Activated naive CD4-positive, alpha-beta T cell treated with anti-CD3 and anti-CD28 coated beads, Interleukin-2, amount 50 U/mL, for 16 hours (primary cell): Measurements from ENCODE around the gene LBP.
"Not testable (repeated sequence)": the region's sequence is repeated elsewhere in the genome, so short reads cannot be mapped to it uniquely, and the experiment has no call there.

Experiments
- DNase-seq: peaks from one replicate; pipeline ENCODE4 v3.0.0-alpha.2; 2020

The LBP gene

GRCh38 chr20:38406476-38406875, 60.2 kb downstream of the LBP start:
- DNase-seq: no peak

DNA sequence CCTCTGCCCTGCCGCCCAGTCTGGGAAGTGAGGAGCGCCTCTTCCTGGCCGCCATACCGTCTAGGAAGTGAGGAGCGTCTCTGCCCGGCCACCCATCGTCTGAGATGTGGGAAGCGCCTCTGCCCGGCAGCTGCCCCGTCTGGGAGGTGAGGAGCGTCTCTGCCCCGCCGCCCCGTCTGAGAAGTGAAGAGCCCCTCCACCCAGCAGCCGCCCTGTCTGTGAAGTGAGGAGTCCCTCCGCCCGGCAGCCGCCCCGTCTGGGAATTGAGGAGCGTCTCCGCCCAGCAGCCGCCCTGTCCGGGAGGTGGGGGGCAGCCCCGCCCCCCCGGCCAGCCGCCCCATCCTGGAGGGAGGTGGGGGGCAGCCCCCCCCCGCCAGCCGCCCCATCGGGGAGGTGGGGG, 61.0 kb downstream of the LBP start:
- DNase-seq: no peak

- not testable (repeated sequence) for DNase-seq
Measured at GRCh38 chr20:38407822-38408221, 61.5 kb downstream of the LBP start.

- DNase-seq: no peak
Measured at GRCh38 chr20:38412877-38413577, 66.7 kb downstream of the LBP start.

DNA sequence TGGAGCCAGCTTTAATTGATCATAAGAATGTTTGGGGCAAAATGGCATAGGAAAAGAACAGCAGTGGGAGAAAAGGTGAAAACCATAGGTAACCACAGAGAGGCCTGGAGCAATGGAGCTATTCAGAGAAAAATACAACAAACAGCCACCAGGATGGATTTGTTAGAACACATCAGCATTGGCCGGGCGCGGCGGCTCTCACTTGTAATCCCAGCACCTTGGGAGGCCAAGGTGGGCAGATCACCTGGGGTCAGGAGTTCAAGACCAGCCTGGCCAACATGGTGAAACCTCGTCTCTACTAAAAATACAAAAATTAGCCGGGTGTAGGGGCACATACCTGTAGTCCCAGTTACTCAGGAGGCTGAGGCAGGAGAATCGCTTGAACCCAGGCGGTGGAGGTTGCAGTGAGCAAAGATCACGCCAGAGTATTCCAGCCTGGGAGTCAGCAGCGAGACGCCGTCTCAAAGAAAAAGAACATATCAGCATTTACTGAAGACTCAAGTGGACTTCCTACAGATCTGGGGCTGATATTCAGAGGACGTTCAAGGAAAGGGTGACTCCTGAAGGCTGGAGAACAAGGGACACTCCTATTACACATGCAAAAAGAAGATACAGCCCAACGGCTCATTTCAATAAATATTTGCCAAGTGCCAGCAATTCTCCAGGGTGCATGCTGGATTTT, 68.6 kb downstream of the LBP start:
- no peak for DNase-seq

- DNase-seq: no peak
Measured at GRCh38 chr20:38418509-38419204, 72.4 kb downstream of the LBP start.

GRCh38 chr20:38420388-38421085, 74.3 kb downstream of the LBP start:
- DNase-seq: no peak

GRCh38 chr20:38421915-38422314, 75.6 kb downstream of the LBP start:
- DNase-seq: no peak

- DNase-seq: no peak
Measured at GRCh38 chr20:38423541-38423940, 77.3 kb downstream of the LBP start.

- no peak for DNase-seq
Measured at GRCh38 chr20:38424401-38424800, 78.1 kb downstream of the LBP start.

GRCh38 chr20:38426006-38426897, 80.0 kb downstream of the LBP start:
- no peak for DNase-seq
